DOHH2 (cell line): Measurements from ENCODE around the gene TMEM266.

Experiments used
- H3F3A ChIP-seq: fragments of 200-600 bp; sonication (generic), shearing (Covaris generic); 2 replicates; pipeline ENCODE4 v1.6.0; 2016; ENCODE audit warnings: antibody characterized with exemption, mild to moderate bottlenecking; ENCODE audit not compliant: control insufficient read depth, insufficient read depth
- H3K27ac ChIP-seq: fragments of 200-600 bp; sonication (generic); 2 replicates; pipeline ENCODE4 v1.5.1; 2014; ENCODE audit warnings: low read depth, mild to moderate bottlenecking, low read length, moderate library complexity
- H3K27me3 ChIP-seq: fragments of 200-600 bp; sonication (generic); 2 replicates; pipeline ENCODE4 v1.6.1; 2014; ENCODE audit warnings: mild to moderate bottlenecking, low read length, mixed read lengths; ENCODE audit not compliant: control insufficient read depth
- H3K36me3 ChIP-seq: fragments of 200-600 bp; sonication (generic); 2 replicates; pipeline ENCODE4 v1.6.1; 2014; ENCODE audit warnings: mild to moderate bottlenecking, low read length, moderate library complexity, mixed read lengths; ENCODE audit not compliant: control insufficient read depth
- H3K4me1 ChIP-seq: fragments of 200-600 bp; sonication (generic); 2 replicates; pipeline ENCODE4 v1.6.1; 2014; ENCODE audit warnings: mild to moderate bottlenecking, low read length, mixed read lengths; ENCODE audit not compliant: control insufficient read depth
- H3K4me2 ChIP-seq: fragments of 200-600 bp; sonication (generic); 2 replicates; pipeline ENCODE4 v1.6.0; 2014; ENCODE audit warnings: mild to moderate bottlenecking, low read length, moderate library complexity
- H3K4me3 ChIP-seq: fragments of 200-600 bp; sonication (generic); 2 replicates; pipeline ENCODE4 v1.5.1; 2014; ENCODE audit warnings: mild to moderate bottlenecking, low read length, mixed read lengths
- H3K79me2 ChIP-seq: fragments of 200-600 bp; sonication (generic); 2 replicates; pipeline ENCODE4 v1.6.1; 2014; ENCODE audit warnings: mild to moderate bottlenecking, low read length, mixed read lengths; ENCODE audit not compliant: control insufficient read depth
- H3K9me2 ChIP-seq: fragments of 200-600 bp; sonication (generic); replicated peaks from 2 replicates; pipeline ENCODE4 v1.6.1; 2014; ENCODE audit warnings: mild to moderate bottlenecking, low read length, mixed read lengths; ENCODE audit not compliant: control insufficient read depth
- H3K9me3 ChIP-seq: fragments of 200-600 bp; sonication (generic); 2 replicates; pipeline ENCODE4 v1.6.1; 2014; ENCODE audit warnings: antibody characterized with exemption, low read length, mixed read lengths; ENCODE audit not compliant: control insufficient read depth, insufficient read depth
- H4K20me1 ChIP-seq: fragments of 200-600 bp; sonication (generic); 2 replicates; pipeline ENCODE4 v1.6.0; 2014; ENCODE audit warnings: low read depth, mild to moderate bottlenecking, antibody characterized with exemption, low read length, moderate library complexity; ENCODE audit not compliant: control insufficient read depth, insufficient read depth
- EZH2phosphoT487 ChIP-seq: fragments of 200-600 bp; sonication (generic); IDR thresholded peaks from 2 replicates; pipeline ENCODE4 v1.6.1; 2017; ENCODE audit warnings: borderline replicate concordance, mild to moderate bottlenecking, antibody characterized with exemption, low read length, moderate library complexity, mixed read lengths
- TF ChIP-seq, protein P1 (sequence below): fragments of 200-600 bp; sonication (generic); IDR thresholded peaks from one replicate; pipeline ENCODE4 v1.5.1; 2014; ENCODE audit warnings: antibody characterized with exemption, mild to moderate bottlenecking, low read depth, low read length; ENCODE audit not compliant: poor library complexity, severe bottlenecking

TMEM266 gene

DNA sequence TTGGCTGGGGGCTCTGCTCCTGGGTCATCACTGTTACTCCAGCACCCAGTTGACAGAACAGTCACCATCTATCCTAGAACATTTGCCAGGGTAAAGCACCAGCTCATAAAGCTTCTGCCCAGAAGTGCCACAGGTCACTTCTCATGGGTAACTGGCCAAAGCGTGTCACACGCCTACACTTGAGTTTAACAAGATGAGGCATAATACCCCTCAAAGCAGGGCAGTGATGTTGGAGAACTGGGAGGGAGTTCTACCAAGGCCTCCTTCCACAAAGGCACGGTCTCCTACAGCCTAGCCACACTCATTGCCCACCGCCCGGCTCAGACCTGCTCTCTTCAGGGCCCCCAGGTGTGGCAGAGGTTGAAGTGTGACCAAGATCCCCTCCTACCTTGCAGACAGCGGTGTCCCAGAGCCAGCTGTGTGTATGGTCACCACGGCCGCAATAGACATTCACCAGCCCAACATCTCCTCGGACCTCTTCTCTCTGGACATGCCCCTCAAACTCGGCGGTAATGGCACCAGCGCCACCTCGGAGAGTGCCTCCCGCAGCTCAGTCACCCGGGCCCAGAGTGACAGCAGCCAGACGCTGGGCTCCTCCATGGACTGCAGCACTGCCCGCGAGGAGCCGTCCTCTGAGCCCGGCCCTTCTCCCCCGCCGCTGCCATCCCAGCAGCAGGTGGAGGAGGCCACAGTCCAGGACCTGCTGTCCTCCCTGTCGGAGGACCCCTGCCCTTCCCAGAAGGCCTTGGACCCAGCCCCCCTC, 143.7 kb downstream of the TMEM266 start:
- no peaks in the 10 kb centered on the region for H3K36me3 ChIP-seq
- H3K9me3 ChIP-seq = no peaks in the 10 kb centered on the region
- no peaks in the 10 kb centered on the region for H4K20me1 ChIP-seq
- H3K4me2 ChIP-seq = no peak overlapping the region
- no peaks in the 10 kb centered on the region for H3K4me1 ChIP-seq
- no peaks in the 10 kb centered on the region for H3K27me3 ChIP-seq
- H3K9me2 ChIP-seq = no peaks in the 10 kb centered on the region
- no peak for TF ChIP-seq EZH2phosphoT487
- TF ChIP-seq, protein P1, sequence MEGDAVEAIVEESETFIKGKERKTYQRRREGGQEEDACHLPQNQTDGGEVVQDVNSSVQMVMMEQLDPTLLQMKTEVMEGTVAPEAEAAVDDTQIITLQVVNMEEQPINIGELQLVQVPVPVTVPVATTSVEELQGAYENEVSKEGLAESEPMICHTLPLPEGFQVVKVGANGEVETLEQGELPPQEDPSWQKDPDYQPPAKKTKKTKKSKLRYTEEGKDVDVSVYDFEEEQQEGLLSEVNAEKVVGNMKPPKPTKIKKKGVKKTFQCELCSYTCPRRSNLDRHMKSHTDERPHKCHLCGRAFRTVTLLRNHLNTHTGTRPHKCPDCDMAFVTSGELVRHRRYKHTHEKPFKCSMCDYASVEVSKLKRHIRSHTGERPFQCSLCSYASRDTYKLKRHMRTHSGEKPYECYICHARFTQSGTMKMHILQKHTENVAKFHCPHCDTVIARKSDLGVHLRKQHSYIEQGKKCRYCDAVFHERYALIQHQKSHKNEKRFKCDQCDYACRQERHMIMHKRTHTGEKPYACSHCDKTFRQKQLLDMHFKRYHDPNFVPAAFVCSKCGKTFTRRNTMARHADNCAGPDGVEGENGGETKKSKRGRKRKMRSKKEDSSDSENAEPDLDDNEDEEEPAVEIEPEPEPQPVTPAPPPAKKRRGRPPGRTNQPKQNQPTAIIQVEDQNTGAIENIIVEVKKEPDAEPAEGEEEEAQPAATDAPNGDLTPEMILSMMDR = no peak
- no peaks in the 10 kb centered on the region for H3F3A ChIP-seq
- H3K4me3 ChIP-seq = no peak overlapping the region
- H3K27ac ChIP-seq = no peak overlapping the region
- no peaks in the 10 kb centered on the region for H3K79me2 ChIP-seq

DNA sequence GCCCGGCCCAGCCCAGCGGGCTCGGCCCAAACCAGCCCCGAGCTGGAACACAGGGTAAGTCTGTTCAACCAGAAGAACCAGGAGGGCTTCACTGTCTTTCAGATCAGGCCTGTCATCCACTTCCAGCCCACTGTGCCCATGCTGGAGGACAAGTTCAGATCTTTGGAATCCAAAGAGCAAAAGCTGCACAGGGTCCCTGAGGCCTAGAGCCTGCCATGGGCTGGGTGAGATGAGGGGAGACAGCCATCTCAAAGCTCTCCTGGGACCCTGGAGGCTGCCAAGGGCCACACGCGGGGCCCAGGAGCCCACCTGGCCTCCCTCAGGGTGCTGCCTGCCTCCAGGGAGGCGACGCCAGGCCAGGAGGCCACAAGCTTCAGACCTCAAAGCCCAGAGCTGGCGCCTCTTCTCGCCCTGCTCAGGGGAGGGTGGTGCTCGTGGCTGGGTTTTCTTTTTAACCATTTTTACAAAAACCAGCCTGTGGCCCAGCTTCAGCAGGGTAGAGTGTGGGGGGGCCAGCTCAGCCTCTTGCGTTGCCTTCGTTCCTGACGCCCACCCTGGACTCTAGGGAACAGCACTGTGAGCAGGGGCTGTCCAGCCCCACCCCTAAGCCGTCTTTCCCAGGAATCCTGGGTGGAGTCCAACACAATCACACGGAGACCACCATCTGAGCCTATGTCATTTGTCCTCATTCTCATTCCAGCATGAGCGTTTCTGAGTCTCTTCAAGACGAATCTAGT, 144.5 kb downstream of the TMEM266 start:
- no peak overlapping the region for H3K27ac ChIP-seq
- H3K9me3 ChIP-seq = no peaks in the 10 kb centered on the region
- H3K9me2 ChIP-seq = no peaks in the 10 kb centered on the region
- no peaks in the 10 kb centered on the region for H3K4me1 ChIP-seq
- no peak overlapping the region for H3K4me2 ChIP-seq
- TF ChIP-seq, protein P1 = no peak
- TF ChIP-seq EZH2phosphoT487 = no peak
- H4K20me1 ChIP-seq = no peaks in the 10 kb centered on the region
- H3K4me3 ChIP-seq = no peak overlapping the region
- no peaks in the 10 kb centered on the region for H3K79me2 ChIP-seq
- H3K27me3 ChIP-seq = no peaks in the 10 kb centered on the region
- no peaks in the 10 kb centered on the region for H3K36me3 ChIP-seq
- no peaks in the 10 kb centered on the region for H3F3A ChIP-seq

DNA sequence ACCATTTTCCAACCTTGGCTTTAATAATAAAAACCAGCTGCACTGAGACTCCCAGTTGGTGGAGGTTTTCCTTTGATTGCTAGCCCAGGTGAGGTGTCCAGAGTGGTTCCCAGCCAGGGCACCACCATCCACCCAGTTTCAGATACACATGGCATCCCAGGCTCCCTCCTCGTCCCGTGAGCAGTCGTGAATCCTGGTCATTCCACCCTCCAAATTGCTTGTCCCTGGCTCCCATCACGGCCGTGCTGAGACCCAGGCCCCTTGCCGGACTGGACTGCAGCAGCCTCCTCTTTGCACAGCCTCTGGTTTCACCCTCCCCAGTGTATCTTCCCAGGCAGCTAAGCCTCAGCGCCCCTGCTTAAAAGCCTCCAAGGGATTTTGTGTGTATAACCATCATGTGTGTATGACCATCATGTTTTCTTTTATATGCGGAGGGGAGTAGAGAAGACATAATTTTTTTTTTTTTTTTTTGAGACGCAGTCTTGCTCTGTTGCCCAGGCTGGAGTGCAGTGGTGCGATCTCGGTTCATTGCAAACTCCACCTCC, 145.2 kb downstream of the TMEM266 start:
- Histone ChIP-seq H3K9me2 (no peaks in the 10 kb centered on the region), H3K27ac (no peak overlapping the region), H3K9me3 (no peaks in the 10 kb centered on the region), H3F3A (no peaks in the 10 kb centered on the region), H3K27me3 (no peaks in the 10 kb centered on the region), H4K20me1 (no peaks in the 10 kb centered on the region), H3K4me3 (no peak overlapping the region), H3K4me1 (no peaks in the 10 kb centered on the region), H3K79me2 (no peaks in the 10 kb centered on the region), H3K4me2 (no peak overlapping the region), H3K36me3 (no peaks in the 10 kb centered on the region)
- TF ChIP-seq, protein P1 = no peak
- no peak for TF ChIP-seq EZH2phosphoT487
